Upper lobe of left lung (tissue), 6 donors: Measurements from ENCODE around the gene ADGRG3. TPM values are rescaled to one million over a fixed set of nuclear protein-coding genes. Genes with fewer than 3 reads are reported as not detected.
A peak's percentile ranks its signal among the peaks of the same experiment; 100 is the strongest.

Experiments used
- ATAC-seq, 2 donors: fragments of 200-7000 bp; cut with Tn5 transposase; one replicate each; pipeline ENCODE4 v1.9.1; 2022; ENCODE audit warnings: mild to moderate bottlenecking in 2 of 2, moderate library complexity in 2 of 2; ENCODE audit not compliant: low FRiP score in 2 of 2
- DNase-seq, 2 donors: peaks; one replicate each; pipeline ENCODE4 v3.0.0-alpha.2; 2019 to 2020
- H3K27ac ChIP-seq, 4 donors: fragments of 200-600 bp; sonication (generic); one replicate each; pipeline ENCODE4 v1.5.1; 2016 to 2019
- H3K27me3 ChIP-seq, 4 donors: fragments of 200-600 bp; sonication (generic); one replicate each; pipeline ENCODE4 v1.5.1; 2017 to 2019
- H3K36me3 ChIP-seq, 4 donors: fragments of 200-600 bp; sonication (generic); one replicate each; pipeline ENCODE4 v1.5.1; 2016 to 2019
- H3K4me1 ChIP-seq, 4 donors: fragments of 200-600 bp; sonication (generic); one replicate each; pipeline ENCODE4 v1.5.1; 2018 to 2019
- H3K4me3 ChIP-seq, 4 donors: fragments of 200-600 bp; sonication (generic); one replicate each; pipeline ENCODE4 v1.5.1; 2017 to 2019; ENCODE audit warnings: mild to moderate bottlenecking in 2 of 4, moderate library complexity in 1 of 4
- H3K9me3 ChIP-seq, 4 donors: fragments of 200-600 bp; sonication (generic); one replicate each; pipeline ENCODE4 v1.5.1; 2018 to 2019
- CTCF ChIP-seq, 6 experiments: fragments of 450-650 bp in 4 of 6; fragments of 200-600 bp in 2 of 6; sonication (generic) in 2 of 6; IDR thresholded peaks; one replicate each; pipeline ENCODE4 v1.5.1; 2016 to 2019; ENCODE audit warnings: antibody characterized with exemption in 6 of 6
- EP300 ChIP-seq, 4 donors: sonication (generic); formaldehyde crosslinking; IDR thresholded peaks; one replicate each; pipeline ENCODE4 v1.5.1; 2017; ENCODE audit warnings: antibody characterized with exemption in 4 of 4, control low read depth in 2 of 4
- POLR2A ChIP-seq, 4 donors: fragments of 450-650 bp; IDR thresholded peaks; one replicate each; pipeline ENCODE4 v1.5.1; 2016 to 2017; ENCODE audit warnings: antibody characterized with exemption in 4 of 4, mild to moderate bottlenecking in 2 of 4
- POLR2AphosphoS5 ChIP-seq, 2 donors: sonication (generic); formaldehyde crosslinking; IDR thresholded peaks; one replicate each; pipeline ENCODE4 v1.5.1; 2017; ENCODE audit warnings: antibody characterized with exemption in 2 of 2
- WGBS, 2 donors: methylation state at CpG; one replicate each; pipeline ENCODE4 v1.1.5; 2017 to 2018; 5-methylcytosine and 5-hydroxymethylcytosine counted together
- total RNA-seq, 6 donors: library from RNA; depleted of rRNA in 4 of 6; stranded (reverse); fragments of >200 nt in 4 of 6; gene quantifications; one replicate each; pipeline versions ENCODE4 v1.1.0 to v1.2.1, GENCODE V29; 2016 to 2021
- donor health status: DM: no; HTN: no; CAD: no; lungs with moderate emphysema.
- donor health status: DM: no; HTN: yes; CAD: no; lungs with severe emphysema.

ADGRG3 gene
- total RNA-seq, 6 donors from 2014 or later = 3.1 to 17.2 (median 8.4) TPM

- no peak for ATAC-seq
- H3K36me3 ChIP-seq = peaks cover 0 to 46% (median 22%) of the 10 kb centered on the region in 4 donors
- 65 to 76% methylated on average over 5 to 6 of the region's 6 CpGs for WGBS, 2 donors
- H3K27ac ChIP-seq = peak overlapping the region in 1 of 4 donors; percentile 27
- no peaks in the 10 kb centered on the region for H3K9me3 ChIP-seq
- TF ChIP-seq EP300 (IDR thresholded peaks at IDR 0.05) (no peak), CTCF (IDR thresholded peaks at IDR 0.05) (no peak), POLR2A (IDR thresholded peaks at IDR 0.05) (no peak), POLR2AphosphoS5 (IDR thresholded peaks at IDR 0.05) (no peak)
- no peak for DNase-seq
- no peaks in the 10 kb centered on the region for H3K27me3 ChIP-seq
- no peak overlapping the region for H3K4me3 ChIP-seq
- H3K4me1 ChIP-seq = peaks cover 25 to 41% (median 31%) of the 10 kb centered on the region in 4 donors
Measured at GRCh38 chr16:57649443-57649751, 18.7 kb upstream of the ADGRG3 start.

- peaks cover 25 to 41% (median 30%) of the 10 kb centered on the region in 4 donors for H3K4me1 ChIP-seq
- no peak overlapping the region for H3K27ac ChIP-seq
- DNase-seq (no peak), ATAC-seq (no peak)
- no peaks in the 10 kb centered on the region for H3K27me3 ChIP-seq
- H3K36me3 ChIP-seq = peaks cover 0 to 44% (median 23%) of the 10 kb centered on the region in 4 donors
- TF ChIP-seq POLR2A (IDR thresholded peaks at IDR 0.05) (no peak), POLR2AphosphoS5 (IDR thresholded peaks at IDR 0.05) (no peak), EP300 (IDR thresholded peaks at IDR 0.05) (no peak), CTCF (IDR thresholded peaks at IDR 0.05) (no peak)
- H3K4me3 ChIP-seq = no peak overlapping the region
- WGBS, 2 donors = 85 to 88% methylated on average over 7 of the region's 7 CpGs
- no peaks in the 10 kb centered on the region for H3K9me3 ChIP-seq
Measured at GRCh38 chr16:57649846-57650245, 18.3 kb upstream of the ADGRG3 start.

- TF ChIP-seq CTCF (IDR thresholded peaks at IDR 0.05) (no peak), POLR2A (IDR thresholded peaks at IDR 0.05) (no peak), POLR2AphosphoS5 (IDR thresholded peaks at IDR 0.05) (no peak), EP300 (IDR thresholded peaks at IDR 0.05) (no peak)
- 88 to 92% methylated on average over 9 to 10 of the region's 10 CpGs for WGBS, 2 donors
- DNase-seq (no peak), ATAC-seq (no peak)
- Histone ChIP-seq H3K4me1 (peaks cover 14 to 23% (median 22%) of the 10 kb centered on the region in 4 donors), H3K36me3 (peaks cover 0 to 59% (median 28%) of the 10 kb centered on the region in 4 donors), H3K4me3 (no peak overlapping the region), H3K9me3 (no peaks in the 10 kb centered on the region), H3K27me3 (no peaks in the 10 kb centered on the region), H3K27ac (no peak overlapping the region)
Measured at GRCh38 chr16:57651344-57652333, 16.5 kb upstream of the ADGRG3 start.

- H3K27ac ChIP-seq = no peak overlapping the region
- no peaks in the 10 kb centered on the region for H3K27me3 ChIP-seq
- no peak for TF ChIP-seq POLR2A (IDR thresholded peaks at IDR 0.05)
- no peak for TF ChIP-seq EP300 (IDR thresholded peaks at IDR 0.05)
- TF ChIP-seq CTCF (IDR thresholded peaks at IDR 0.05) = no peak
- no peak for TF ChIP-seq POLR2AphosphoS5 (IDR thresholded peaks at IDR 0.05)
- DNase-seq (peak in 1 of 2 donors; percentile 63), ATAC-seq (no peak)
- 89 to 92% methylated on average over 13 to 23 of the region's 23 CpGs for WGBS, 2 donors
- H3K9me3 ChIP-seq = no peaks in the 10 kb centered on the region
- no peak overlapping the region for H3K4me3 ChIP-seq
- peaks cover 0 to 69% (median 35%) of the 10 kb centered on the region in 4 donors for H3K36me3 ChIP-seq
- peaks cover 8 to 11% (median 10%) of the 10 kb centered on the region in 4 donors for H3K4me1 ChIP-seq
Measured at GRCh38 chr16:57652695-57653471, 15.2 kb upstream of the ADGRG3 start.
